ENCODE results near the gene GSK3B. TPM values are rescaled to one million over a fixed set of nuclear protein-coding genes. Genes with fewer than 3 reads are reported as not detected.

GSK3B gene
- total RNA-seq, 1 experiment from 2014 or later, result 50.0 TPM

GRCh38 chr3:119950666-119951325, 143.5 kb downstream of the GSK3B start:
- H4K20me1 ChIP-seq (ENCODE audit: insufficient read depth), result no peaks in the 10 kb centered on the region; the same call in 1 of the 2 replicates
- H3K9me3 ChIP-seq (ENCODE audit: control insufficient read depth in 1 of 2, insufficient read depth in 1 of 2, low read depth in 1 of 2, low read length in 2 of 2), result no peaks in the 10 kb centered on the region
- TF ChIP-seq EZH2 (IDR thresholded peaks at IDR 0.05) (no peak), SIN3A (IDR thresholded peaks at IDR 0.05; ENCODE audit: low read depth) (no peak), ELF1 (IDR thresholded peaks at IDR 0.05; ENCODE audit: borderline replicate concordance, low read depth) (no peak), YY1 (IDR thresholded peaks at IDR 0.05; ENCODE audit: extremely low read depth, insufficient replicate concordance, low read depth, low read length) (no peak), RAD21 (IDR thresholded peaks at IDR 0.05; ENCODE audit: low read depth) (no peak), ZNF274 (IDR thresholded peaks at IDR 0.05; ENCODE audit: low read depth, low read length) (no peak), JUND (IDR thresholded peaks at IDR 0.05) (no peak), ZFX (IDR thresholded peaks at IDR 0.05) (no peak), POLR2AphosphoS5 (IDR thresholded peaks at IDR 0.05; ENCODE audit: low read depth, low read length) (no peak), SRF (IDR thresholded peaks at IDR 0.05; ENCODE audit: low read depth) (no peak), ZBTB33 (IDR thresholded peaks at IDR 0.05; ENCODE audit: extremely low read depth, insufficient replicate concordance, low read length) (no peak), TCF7L2 (IDR thresholded peaks at IDR 0.05; ENCODE audit: borderline replicate concordance, extremely low read depth, insufficient read depth, insufficient read length) (no peak), CTCF (IDR thresholded peaks at IDR 0.05 in 2 of 3, conservative IDR thresholded peaks at IDR 0.05 in 1 of 3; ENCODE audit: borderline replicate concordance in 1 of 3, insufficient read depth in 1 of 3, low read depth in 2 of 3, low read length in 2 of 3) (no peak), SP1 (IDR thresholded peaks at IDR 0.05; ENCODE audit: low read depth) (no peak), CBX3 (IDR thresholded peaks at IDR 0.05; ENCODE audit: low read depth) (no peak)
- TF ChIP-seq, protein P1, sequence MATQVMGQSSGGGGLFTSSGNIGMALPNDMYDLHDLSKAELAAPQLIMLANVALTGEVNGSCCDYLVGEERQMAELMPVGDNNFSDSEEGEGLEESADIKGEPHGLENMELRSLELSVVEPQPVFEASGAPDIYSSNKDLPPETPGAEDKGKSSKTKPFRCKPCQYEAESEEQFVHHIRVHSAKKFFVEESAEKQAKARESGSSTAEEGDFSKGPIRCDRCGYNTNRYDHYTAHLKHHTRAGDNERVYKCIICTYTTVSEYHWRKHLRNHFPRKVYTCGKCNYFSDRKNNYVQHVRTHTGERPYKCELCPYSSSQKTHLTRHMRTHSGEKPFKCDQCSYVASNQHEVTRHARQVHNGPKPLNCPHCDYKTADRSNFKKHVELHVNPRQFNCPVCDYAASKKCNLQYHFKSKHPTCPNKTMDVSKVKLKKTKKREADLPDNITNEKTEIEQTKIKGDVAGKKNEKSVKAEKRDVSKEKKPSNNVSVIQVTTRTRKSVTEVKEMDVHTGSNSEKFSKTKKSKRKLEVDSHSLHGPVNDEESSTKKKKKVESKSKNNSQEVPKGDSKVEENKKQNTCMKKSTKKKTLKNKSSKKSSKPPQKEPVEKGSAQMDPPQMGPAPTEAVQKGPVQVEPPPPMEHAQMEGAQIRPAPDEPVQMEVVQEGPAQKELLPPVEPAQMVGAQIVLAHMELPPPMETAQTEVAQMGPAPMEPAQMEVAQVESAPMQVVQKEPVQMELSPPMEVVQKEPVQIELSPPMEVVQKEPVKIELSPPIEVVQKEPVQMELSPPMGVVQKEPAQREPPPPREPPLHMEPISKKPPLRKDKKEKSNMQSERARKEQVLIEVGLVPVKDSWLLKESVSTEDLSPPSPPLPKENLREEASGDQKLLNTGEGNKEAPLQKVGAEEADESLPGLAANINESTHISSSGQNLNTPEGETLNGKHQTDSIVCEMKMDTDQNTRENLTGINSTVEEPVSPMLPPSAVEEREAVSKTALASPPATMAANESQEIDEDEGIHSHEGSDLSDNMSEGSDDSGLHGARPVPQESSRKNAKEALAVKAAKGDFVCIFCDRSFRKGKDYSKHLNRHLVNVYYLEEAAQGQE (IDR thresholded peaks at IDR 0.05; ENCODE audit: low read depth), result no peak
- TF ChIP-seq, protein P2, sequence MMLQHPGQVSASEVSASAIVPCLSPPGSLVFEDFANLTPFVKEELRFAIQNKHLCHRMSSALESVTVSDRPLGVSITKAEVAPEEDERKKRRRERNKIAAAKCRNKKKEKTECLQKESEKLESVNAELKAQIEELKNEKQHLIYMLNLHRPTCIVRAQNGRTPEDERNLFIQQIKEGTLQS (IDR thresholded peaks at IDR 0.05), result no peak
- ChIA-PET CTCF (no interaction called here), POLR2A (no interaction called here), RAD21 (ENCODE audit: low non-redundant PET in 1 of 2, low total read pairs in 2 of 2, uncharacterized antibody in 2 of 2, unreplicated experiment in 2 of 2) (no interaction called here)
- no peak for DNase-seq (ENCODE audit: low read depth, low spot score)
- H3K36me3 ChIP-seq (ENCODE audit: control insufficient read depth in 1 of 2, insufficient read depth in 2 of 2, low read length in 2 of 2), result 0 out of 4 replicates have a peak, but pooled peaks cover 0 to 2% of the 10 kb centered on the region in 2 experiments
- no TSS peak for BruUV-seq (replicated peaks)
- intact Hi-C loops (cut with micrococcal nuclease), result no loop called here
- H3K4me3 ChIP-seq (replicated peaks in 1 of 2; ENCODE audit: low read depth in 1 of 2, low read length in 2 of 2), result no peak overlapping the region
- H3K9me2 ChIP-seq (ENCODE audit: insufficient read depth), result no peaks in the 10 kb centered on the region
- no peak overlapping the region for H3K27ac ChIP-seq (ENCODE audit: low read depth, low read length)
- no peak for ATAC-seq
- H3K4me2 ChIP-seq (ENCODE audit: low read length), result no peak overlapping the region
- no peaks in the 10 kb centered on the region for H3K27me3 ChIP-seq (ENCODE audit: insufficient read depth, low read length)
- peaks cover 34% of the 10 kb centered on the region for H3K79me2 ChIP-seq (ENCODE audit: insufficient read depth, low read length)
- no peaks in the 10 kb centered on the region for H3K4me1 ChIP-seq (ENCODE audit: control insufficient read depth in 1 of 2, insufficient read depth in 2 of 2, low read length in 2 of 2)
- H3K9ac ChIP-seq (ENCODE audit: low read length), result no peak overlapping the region
- H2AFZ ChIP-seq (ENCODE audit: low read depth, low read length, poor library complexity, severe bottlenecking), result no peak overlapping the region

Measured in HCT116 (cell line).